Measurements from ENCODE around the gene MAB21L3.

MAB21L3 gene

GRCh38 chr1:116119876-116120275, 8.7 kb downstream of the MAB21L3 start:
- Histone ChIP-seq H3K4me1 (ENCODE audit: insufficient read depth, low read length, severe bottlenecking) (no peaks in the 10 kb centered on the region), H3K9ac (ENCODE audit: low read length) (no peak overlapping the region)

GRCh38 chr1:116122955-116123757, 12.0 kb downstream of the MAB21L3 start:
- no peak overlapping the region for H3K9ac ChIP-seq (ENCODE audit: low read length)
- no peaks in the 10 kb centered on the region for H3K4me1 ChIP-seq (ENCODE audit: insufficient read depth, low read length, severe bottlenecking)
- no peaks in the 10 kb centered on the region for H3F3A ChIP-seq (ENCODE audit: insufficient read depth, low read length)
- no peak overlapping the region for H3K4me2 ChIP-seq (ENCODE audit: low read length)
- H3K79me2 ChIP-seq (ENCODE audit: insufficient read depth, low read length) = no peaks in the 10 kb centered on the region
- no peaks in the 10 kb centered on the region for H3K36me3 ChIP-seq (ENCODE audit: insufficient read depth, low read length)
- H3K9me2 ChIP-seq (ENCODE audit: low read depth, low read length) = no peaks in the 10 kb centered on the region
- H3K4me3 ChIP-seq (ENCODE audit: low read depth, low read length, poor library complexity, severe bottlenecking) = no peak overlapping the region
- no peak overlapping the region for H2AFZ ChIP-seq (ENCODE audit: low read length)
- no peak overlapping the region for H3K27ac ChIP-seq (ENCODE audit: low read depth, low read length, poor library complexity, severe bottlenecking)
- no peaks in the 10 kb centered on the region for H3K27me3 ChIP-seq (ENCODE audit: insufficient read depth, low read length)
- H4K20me1 ChIP-seq (ENCODE audit: insufficient read depth, low read length) = no peaks in the 10 kb centered on the region
- TF ChIP-seq CTCF (IDR thresholded peaks at IDR 0.05; ENCODE audit: low read length) (no peak), EZH2 (IDR thresholded peaks at IDR 0.05; ENCODE audit: borderline replicate concordance, low read length) (no peak)
- H3K9me3 ChIP-seq (ENCODE audit: low read length) = no peaks in the 10 kb centered on the region

More at GRCh38 chr1:116119876-116120275, 8.7 kb downstream of the MAB21L3 start:
- no peaks in the 10 kb centered on the region for H3K9me2 ChIP-seq (ENCODE audit: low read depth, low read length)
- no peaks in the 10 kb centered on the region; the same call in 1 of the 2 replicates for H3K27me3 ChIP-seq (ENCODE audit: insufficient read depth, low read length)
- H3K27ac ChIP-seq (ENCODE audit: low read depth, low read length, poor library complexity, severe bottlenecking) = no peak overlapping the region
- no peak overlapping the region for H2AFZ ChIP-seq (ENCODE audit: low read length)
- no peaks in the 10 kb centered on the region for H3K9me3 ChIP-seq (ENCODE audit: low read length)
- no peaks in the 10 kb centered on the region for H4K20me1 ChIP-seq (ENCODE audit: insufficient read depth, low read length)
- no peaks in the 10 kb centered on the region for H3K36me3 ChIP-seq (ENCODE audit: insufficient read depth, low read length)
- no peak overlapping the region for H3K4me3 ChIP-seq (ENCODE audit: low read depth, low read length, poor library complexity, severe bottlenecking)
- H3F3A ChIP-seq (ENCODE audit: insufficient read depth, low read length) = no peaks in the 10 kb centered on the region
- H3K4me2 ChIP-seq (ENCODE audit: low read length) = no peak overlapping the region
- TF ChIP-seq CTCF (IDR thresholded peaks at IDR 0.05; ENCODE audit: low read length) = no peak
- TF ChIP-seq EZH2 (IDR thresholded peaks at IDR 0.05; ENCODE audit: borderline replicate concordance, low read length) = no peak
- H3K79me2 ChIP-seq (ENCODE audit: insufficient read depth, low read length) = no peaks in the 10 kb centered on the region

GRCh38 chr1:116123837-116124533, 12.8 kb downstream of the MAB21L3 start:
- no peaks in the 10 kb centered on the region for H3K9me2 ChIP-seq (ENCODE audit: low read depth, low read length)
- H3K4me2 ChIP-seq (ENCODE audit: low read length) = no peak overlapping the region
- H2AFZ ChIP-seq (ENCODE audit: low read length) = no peak overlapping the region
- no peaks in the 10 kb centered on the region for H3F3A ChIP-seq (ENCODE audit: insufficient read depth, low read length)
- no peak overlapping the region for H3K27ac ChIP-seq (ENCODE audit: low read depth, low read length, poor library complexity, severe bottlenecking)
- no peaks in the 10 kb centered on the region for H4K20me1 ChIP-seq (ENCODE audit: insufficient read depth, low read length)
- H3K9ac ChIP-seq (ENCODE audit: low read length) = no peak overlapping the region
- H3K79me2 ChIP-seq (ENCODE audit: insufficient read depth, low read length) = no peaks in the 10 kb centered on the region
- no peaks in the 10 kb centered on the region for H3K4me1 ChIP-seq (ENCODE audit: insufficient read depth, low read length, severe bottlenecking)
- no peaks in the 10 kb centered on the region for H3K9me3 ChIP-seq (ENCODE audit: low read length)
- no peaks in the 10 kb centered on the region for H3K36me3 ChIP-seq (ENCODE audit: insufficient read depth, low read length)
- H3K27me3 ChIP-seq (ENCODE audit: insufficient read depth, low read length) = no peaks in the 10 kb centered on the region
- TF ChIP-seq CTCF (IDR thresholded peaks at IDR 0.05; ENCODE audit: low read length) (no peak), EZH2 (IDR thresholded peaks at IDR 0.05; ENCODE audit: borderline replicate concordance, low read length) (no peak)
- H3K4me3 ChIP-seq (ENCODE audit: low read depth, low read length, poor library complexity, severe bottlenecking) = no peak overlapping the region

Measured in OCI-LY1 (cell line).